CD4-positive, alpha-beta T cell (primary cell): ENCODE results near the gene STARD3. TPM values are rescaled to one million over a fixed set of nuclear protein-coding genes. Genes with fewer than 3 reads are reported as not detected.
A peak's percentile ranks its signal among the peaks of the same experiment; 100 is the strongest.

Experiments
- ATAC-seq: fragments of 200-7000 bp; cut with Tn5 transposase; one replicate; pipeline ENCODE4 v1.10.0; 2022; ENCODE audit warnings: mild to moderate bottlenecking; ENCODE audit not compliant: poor library complexity
- CTCF ChIA-PET: fragments of 350-600 bp; sonication (Branson Sonifier 250); formaldehyde crosslinking; loops from one replicate; lab custom pipeline; 2021; ENCODE audit warnings: antibody characterized with exemption, inconsistent platforms; lab: Charles Lee
- POLR2A ChIA-PET: fragments of 350-600 bp; sonication (Branson Sonifier 250); formaldehyde crosslinking; loops from one replicate; lab custom pipeline; 2021; ENCODE audit warnings: antibody characterized with exemption, inconsistent platforms; lab: Charles Lee
- DNase-seq, 14 experiments: peaks; one replicate each; pipeline ENCODE4 v3.0.0-alpha.2; 2013 to 2020; ENCODE audit warnings: mixed read lengths in 2 of 14
- H3K27ac ChIP-seq, 2 donors: one replicate each; pipeline versions ENCODE4 v1.5.1 to v1.7.0; 2013; ENCODE audit warnings: low read length in 2 of 2, low read depth in 1 of 2, mild to moderate bottlenecking in 1 of 2
- H3K27me3 ChIP-seq, 2 experiments: 1 replicate in 1 of 2; 2 replicates in 1 of 2; pipeline versions ENCODE4 v1.6.1 to v1.7.0; 2013; ENCODE audit warnings: low read length in 2 of 2, control low read depth in 1 of 2, mild to moderate bottlenecking in 1 of 2, moderate library complexity in 1 of 2; ENCODE audit not compliant: insufficient read depth in 2 of 2, control insufficient read depth in 1 of 2
- H3K36me3 ChIP-seq: one replicate; pipeline ENCODE4 v1.6.1; 2013; ENCODE audit warnings: low read length, control low read depth; ENCODE audit not compliant: insufficient read depth
- H3K4me1 ChIP-seq: one replicate; pipeline ENCODE4 v1.6.1; 2013; ENCODE audit warnings: low read length, control low read depth; ENCODE audit not compliant: insufficient read depth
- H3K4me3 ChIP-seq: one replicate; pipeline ENCODE4 v1.5.1; 2013; ENCODE audit warnings: mild to moderate bottlenecking, low read length, moderate library complexity
- H3K9me3 ChIP-seq, 2 experiments: 1 replicate in 1 of 2; 2 replicates in 1 of 2; pipeline versions ENCODE4 v1.6.1 to v1.7.0; 2013; ENCODE audit warnings: low read length in 2 of 2, mild to moderate bottlenecking in 2 of 2, control low read depth in 1 of 2, moderate library complexity in 1 of 2; ENCODE audit not compliant: control insufficient read depth in 1 of 2, insufficient read depth in 1 of 2
- H3K27ac Mint-ChIP-seq: one replicate; pipeline ENCODE4 v1.8.0; 2020; ENCODE audit warnings: mixed read lengths
- H3K27me3 Mint-ChIP-seq: one replicate; pipeline ENCODE4 v1.8.0; 2021; ENCODE audit warnings: mixed read lengths
- H3K36me3 Mint-ChIP-seq: one replicate; pipeline ENCODE4 v1.8.0; 2021; ENCODE audit warnings: low read depth, mixed read lengths
- H3K4me1 Mint-ChIP-seq: one replicate; pipeline ENCODE4 v1.8.0; 2021; ENCODE audit warnings: low read depth, mixed read lengths
- H3K4me3 Mint-ChIP-seq: one replicate; pipeline ENCODE4 v1.8.0; 2020; ENCODE audit warnings: mild to moderate bottlenecking, mixed read lengths
- H3K9me3 Mint-ChIP-seq: one replicate; pipeline ENCODE4 v1.8.0; 2020; ENCODE audit warnings: mixed read lengths
- CTCF ChIP-seq: fragments of 200-600 bp; IDR thresholded peaks from one replicate; pipeline ENCODE4 v1.8.0; 2022; ENCODE audit warnings: antibody characterized with exemption, mild to moderate bottlenecking
- intact Hi-C, 2 experiments: fragments of 100-400 bp; cut with DNase I in 1 of 2; cut with micrococcal nuclease in 1 of 2; formaldehyde crosslinking; loops; one replicate each; pipeline versions ENCODE4 v1.15.1 to v1.9.0; 2023 to 2025; cut with DNase I, micrococcal nuclease
- total RNA-seq, 174 experiments: library from RNA in 2 of 174; stranded (reverse) in 2 of 174; gene quantifications; one replicate each; pipeline ENCODE4 v1.2.3 and lab custom pipeline; 2021 to 2026

STARD3 gene
- total RNA-seq, 2 experiments from 2014 or later = 96.5 to 99.9 TPM

GRCh38 chr17:39660397-39661385 is 23.7 kb downstream of the STARD3 start:
- intact Hi-C loops = no loop called here
- CTCF ChIA-PET = no interaction called here

GRCh38 chr17:39661744-39662541 is 25.0 kb downstream of the STARD3 start:
- Mint-ChIP-seq H3K36me3 (peaks cover 60% of the 10 kb centered on the region), H3K9me3 (no peaks in the 10 kb centered on the region), H3K27me3 (peaks cover 16% of the 10 kb centered on the region), H3K27ac (no peak overlapping the region), H3K4me3 (no peak overlapping the region), H3K4me1 (peaks cover 28% of the 10 kb centered on the region)
- no peak for TF ChIP-seq CTCF
- ChIA-PET POLR2A (no interaction called here), CTCF (no interaction called here)
- intact Hi-C loops = no loop called here
- H3K4me3 ChIP-seq = no peak overlapping the region
- H3K36me3 ChIP-seq = peaks cover 52% of the 10 kb centered on the region
- peaks cover 0 to 11% of the 10 kb centered on the region in 2 experiments for H3K27me3 ChIP-seq
- ATAC-seq (no peak), DNase-seq (no peak)
- no peak overlapping the region for H3K27ac ChIP-seq
- H3K4me1 ChIP-seq = peaks cover 28% of the 10 kb centered on the region
- H3K9me3 ChIP-seq = no peaks in the 10 kb centered on the region

More at GRCh38 chr17:39660397-39661385, 23.7 kb downstream of the STARD3 start:
- Mint-ChIP-seq H3K4me1 (peaks cover 29% of the 10 kb centered on the region), H3K9me3 (no peaks in the 10 kb centered on the region), H3K27me3 (peaks cover 7% of the 10 kb centered on the region), H3K27ac (peak overlapping the region; percentile 88), H3K36me3 (peaks cover 61% of the 10 kb centered on the region), H3K4me3 (no peak overlapping the region)
- POLR2A ChIA-PET = interaction anchor here (1.2 to 1.4 kb wide), 3 partner anchors 8 to 266 kb away, joined by 3 to 9 read pairs (median 4); partner anchors contain the start of genes LRRC3C, ORMDL3, PNMT and STARD3
- no peak for ATAC-seq
- peaks cover 60% of the 10 kb centered on the region for H3K36me3 ChIP-seq
- TF ChIP-seq CTCF = no peak
- peaks cover 24% of the 10 kb centered on the region for H3K4me1 ChIP-seq
- peaks cover 0 to under 1% of the 10 kb centered on the region in 2 experiments for H3K27me3 ChIP-seq
- DNase-seq = no peak
- no peak overlapping the region for H3K27ac ChIP-seq
- no peaks in the 10 kb centered on the region for H3K9me3 ChIP-seq
- H3K4me3 ChIP-seq = no peak overlapping the region

- no peaks in the 10 kb centered on the region for H3K9me3 Mint-ChIP-seq
- CTCF ChIA-PET = no interaction called here
- ATAC-seq = no peak
These were observed 25.8 kb downstream of the STARD3 start for GRCh38 chr17:39662551-39663339.

More at GRCh38 chr17:39662551-39663339, 25.8 kb downstream of the STARD3 start:
- H3K4me3 Mint-ChIP-seq = no peak overlapping the region
- peaks cover 0 to 16% of the 10 kb centered on the region in 2 experiments for H3K27me3 ChIP-seq
- no peak overlapping the region for H3K4me3 ChIP-seq
- no peak for DNase-seq
- H3K36me3 Mint-ChIP-seq = peaks cover 58% of the 10 kb centered on the region
- POLR2A ChIA-PET = no interaction called here
- intact Hi-C loops = no loop called here
- peaks cover 17% of the 10 kb centered on the region for H3K27me3 Mint-ChIP-seq
- H3K4me1 ChIP-seq = peaks cover 36% of the 10 kb centered on the region
- no peak overlapping the region for H3K27ac Mint-ChIP-seq
- peaks cover 46% of the 10 kb centered on the region for H3K36me3 ChIP-seq
- H3K9me3 ChIP-seq = no peaks in the 10 kb centered on the region
- no peak for TF ChIP-seq CTCF
- H3K27ac ChIP-seq = no peak overlapping the region
- peaks cover 27% of the 10 kb centered on the region for H3K4me1 Mint-ChIP-seq
